Stomach (tissue), 9 donors: Measurements from ENCODE around the gene KCNAB1. TPM values are rescaled to one million over a fixed set of nuclear protein-coding genes. Genes with fewer than 3 reads are reported as not detected.

Experiments used
- DNase-seq, 2 donors: peaks; one replicate each; pipeline versions ENCODE4 v3.0.0 to v3.0.0-alpha.2; 2013 to 2019
- H3K27ac ChIP-seq, 5 donors: fragments of 200-600 bp in 4 of 5; sonication (generic) in 4 of 5; one replicate each; pipeline ENCODE4 v1.5.1; 2013 to 2019; ENCODE audit warnings: mild to moderate bottlenecking in 1 of 5, moderate library complexity in 1 of 5
- H3K27me3 ChIP-seq, 3 donors: fragments of 200-600 bp; sonication (generic); one replicate each; pipeline ENCODE4 v1.5.1; 2017 to 2019; ENCODE audit warnings: mixed run types in 1 of 3
- H3K36me3 ChIP-seq, 4 donors: fragments of 200-600 bp; sonication (generic); 1 replicate in 3 of 4; 2 replicates in 1 of 4; pipeline ENCODE4 v1.5.1; 2016 to 2019
- H3K4me1 ChIP-seq, 4 donors: fragments of 200-600 bp; sonication (generic); one replicate each; pipeline ENCODE4 v1.5.1; 2016 to 2019
- H3K4me3 ChIP-seq, 4 donors: fragments of 200-600 bp; sonication (generic) in 3 of 4; one replicate each; pipeline ENCODE4 v1.5.1; 2016 to 2019; ENCODE audit warnings: mild to moderate bottlenecking in 1 of 4
- H3K9me3 ChIP-seq, 4 donors: fragments of 200-600 bp; sonication (generic); one replicate each; pipeline ENCODE4 v1.5.1; 2016 to 2019
- CTCF ChIP-seq, 7 experiments: fragments of 450-650 bp in 4 of 7; fragments of 200-600 bp in 3 of 7; sonication (generic) in 3 of 7; IDR thresholded peaks; one replicate each; pipeline ENCODE4 v1.5.1; 2016 to 2019; ENCODE audit warnings: antibody characterized with exemption in 7 of 7, control low read depth in 2 of 7, mild to moderate bottlenecking in 1 of 7
- EP300 ChIP-seq: sonication (generic); formaldehyde crosslinking; IDR thresholded peaks from one replicate; pipeline ENCODE4 v1.6.1; 2017; ENCODE audit warnings: antibody characterized with exemption
- POLR2A ChIP-seq, 4 donors: fragments of 450-650 bp; IDR thresholded peaks; one replicate each; pipeline ENCODE4 v1.6.1; 2016; ENCODE audit warnings: antibody characterized with exemption in 4 of 4, control low read depth in 2 of 4, mild to moderate bottlenecking in 1 of 4, moderate library complexity in 1 of 4
- POLR2AphosphoS5 ChIP-seq, 3 donors: sonication (generic); formaldehyde crosslinking; IDR thresholded peaks; one replicate each; pipeline ENCODE4 v1.6.1; 2016; ENCODE audit warnings: antibody characterized with exemption in 3 of 3
- WGBS, 5 donors: extraction: QIAGEN DNeasy Blood & Tissue Kit in 3 of 5; methylation state at CpG; one replicate each; pipeline versions ENCODE4 v1.1.5 to v1.1.7; 2013 to 2018; 5-methylcytosine and 5-hydroxymethylcytosine counted together
- intact Hi-C: fragments of 100-400 bp; cut with DNase I; formaldehyde crosslinking; loops from one replicate; pipeline ENCODE4 v1.15.1; 2023; ENCODE audit warnings: low total_unique reads
- polyA plus RNA-seq, 3 donors: library from polyadenylated mRNA; stranded (reverse); fragments of 200-250 nt; gene quantifications; one replicate each; pipeline ENCODE4 v1.2.3, GENCODE V29; 2013
- total RNA-seq, 5 donors: library from RNA; depleted of rRNA; stranded (reverse); fragments of >200 nt; gene quantifications; one replicate each; pipeline versions ENCODE4 v1.1.0 to v1.2.3, GENCODE V29; 2014 to 2016
- donor health status: healthy with polysubstance abuse.
- donor health status: Bipolar disorder and iron deficiency.
- donor health status: healthy.

The KCNAB1 gene
- total and polyA plus RNA-seq, 8 donors = 0.12 to 3.8 (median 0.29) TPM; not detected in 2

- intact Hi-C loops = no loop called here
Observed at GRCh38 chr3:156368189-156368588, 247.8 kb downstream of the KCNAB1 start.

GRCh38 chr3:156371701-156372100 lies 251.3 kb downstream of the KCNAB1 start:
- H3K4me1 ChIP-seq = peaks cover 0 to 11% (median 3%) of the 10 kb centered on the region in 4 donors
- intact Hi-C loops = no loop called here
- no peak for TF ChIP-seq EP300

More at GRCh38 chr3:156368189-156368588, 247.8 kb downstream of the KCNAB1 start:
- no peaks in the 10 kb centered on the region for H3K27me3 ChIP-seq
- no peak for DNase-seq
- TF ChIP-seq POLR2AphosphoS5 (IDR thresholded peaks at IDR 0.05) (no peak), EP300 (no peak), POLR2A (IDR thresholded peaks at IDR 0.05) (no peak), CTCF (IDR thresholded peaks at IDR 0.05) (no peak)
- H3K4me1 ChIP-seq = peaks cover 0 to 11% (median 3%) of the 10 kb centered on the region in 4 donors
- WGBS, 5 donors = 65 to 84% (median 75%) methylated on average over 3 of the region's 3 CpGs
- H3K9me3 ChIP-seq = no peaks in the 10 kb centered on the region
- H3K36me3 ChIP-seq = no peaks in the 10 kb centered on the region
- H3K27ac ChIP-seq = no peak overlapping the region
- H3K4me3 ChIP-seq = no peak overlapping the region

GRCh38 chr3:156373095-156373494 lies 252.7 kb downstream of the KCNAB1 start:
- H3K4me3 ChIP-seq = no peak overlapping the region
- no peaks in the 10 kb centered on the region for H3K36me3 ChIP-seq
- H3K9me3 ChIP-seq = no peaks in the 10 kb centered on the region
- intact Hi-C loops = no loop called here
- no peak for TF ChIP-seq POLR2A (IDR thresholded peaks at IDR 0.05)
- TF ChIP-seq POLR2AphosphoS5 (IDR thresholded peaks at IDR 0.05) = no peak
- TF ChIP-seq EP300 = no peak
- TF ChIP-seq CTCF (IDR thresholded peaks at IDR 0.05) = no peak
- no peaks in the 10 kb centered on the region for H3K27me3 ChIP-seq
- H3K27ac ChIP-seq = no peak overlapping the region
- no peak for DNase-seq
- WGBS, 5 donors = 65 to 93% (median 86%) methylated on average over 1 of the region's 1 CpG
- H3K4me1 ChIP-seq = peaks cover 0 to 11% (median 3%) of the 10 kb centered on the region in 4 donors

More at GRCh38 chr3:156371701-156372100, 251.3 kb downstream of the KCNAB1 start:
- Histone ChIP-seq H3K36me3 (no peaks in the 10 kb centered on the region), H3K9me3 (no peaks in the 10 kb centered on the region), H3K27ac (no peak overlapping the region), H3K4me3 (no peak overlapping the region), H3K27me3 (no peaks in the 10 kb centered on the region)
- DNase-seq = no peak
- WGBS, 5 donors = 76 to 88% (median 81%) methylated on average over 6 of the region's 6 CpGs

GRCh38 chr3:156373654-156374053 lies 253.3 kb downstream of the KCNAB1 start:
- Histone ChIP-seq H3K27ac (no peak overlapping the region), H3K27me3 (no peaks in the 10 kb centered on the region), H3K4me1 (peaks cover 0 to 11% (median 3%) of the 10 kb centered on the region in 4 donors), H3K9me3 (no peaks in the 10 kb centered on the region), H3K4me3 (no peak overlapping the region), H3K36me3 (no peaks in the 10 kb centered on the region)
- no peak for DNase-seq
- no peak for TF ChIP-seq POLR2AphosphoS5 (IDR thresholded peaks at IDR 0.05)
- no peak for TF ChIP-seq CTCF (IDR thresholded peaks at IDR 0.05)
- TF ChIP-seq POLR2A (IDR thresholded peaks at IDR 0.05) = no peak
- TF ChIP-seq EP300 = no peak
- intact Hi-C loops = no loop called here
- 86 to 93% (median 88%) methylated on average over 2 of the region's 2 CpGs for WGBS, 5 donors

GRCh38 chr3:156376199-156376598 lies 255.8 kb downstream of the KCNAB1 start:
- Histone ChIP-seq H3K4me1 (peaks cover 0 to 10% (median 4%) of the 10 kb centered on the region in 4 donors), H3K27me3 (no peaks in the 10 kb centered on the region), H3K36me3 (no peaks in the 10 kb centered on the region), H3K27ac (no peak overlapping the region), H3K4me3 (no peak overlapping the region), H3K9me3 (no peaks in the 10 kb centered on the region)
- TF ChIP-seq POLR2A (IDR thresholded peaks at IDR 0.05) (no peak), EP300 (no peak), POLR2AphosphoS5 (IDR thresholded peaks at IDR 0.05) (no peak), CTCF (IDR thresholded peaks at IDR 0.05) (no peak)
- intact Hi-C loops = no loop called here
- no peak for DNase-seq
